Limb (tissue), 2 donors: ENCODE results near the gene UTS2.

Experiments used
- DNase-seq, 2 donors: peaks; one replicate each; pipeline ENCODE4 v3.0.0-alpha.2; 2016; ENCODE audit errors: extremely low spot score in 2 of 2

UTS2 gene

DNA sequence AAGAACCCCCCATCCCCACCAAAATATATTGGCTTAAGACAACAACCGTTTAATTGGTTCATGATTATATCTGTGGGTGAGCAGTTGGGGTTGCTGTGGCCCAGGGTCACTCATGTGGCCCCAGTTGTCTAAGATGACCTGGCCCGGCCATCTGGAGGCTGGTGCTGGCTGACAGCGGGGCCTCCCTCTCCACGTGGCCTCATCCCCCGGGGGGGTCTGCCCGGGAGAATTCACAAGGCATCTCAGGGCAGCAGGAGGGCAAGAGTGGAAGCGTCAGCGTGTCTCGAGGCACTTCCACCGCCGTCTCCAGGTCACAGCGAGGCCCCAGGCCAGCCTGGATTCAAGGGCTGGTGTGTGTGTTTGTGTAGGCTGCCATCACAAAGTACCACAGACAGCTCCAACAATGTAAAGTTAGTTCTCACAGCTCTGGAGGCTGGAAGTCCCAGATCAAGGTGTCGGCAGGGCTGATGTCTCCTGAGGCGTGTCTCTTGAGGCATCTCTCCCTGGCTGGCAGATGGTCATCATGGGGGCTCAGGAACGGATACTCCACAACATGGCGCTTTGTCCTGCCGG is 11.0 kb upstream of the UTS2 start:
- DNase-seq, result no peak

DNA sequence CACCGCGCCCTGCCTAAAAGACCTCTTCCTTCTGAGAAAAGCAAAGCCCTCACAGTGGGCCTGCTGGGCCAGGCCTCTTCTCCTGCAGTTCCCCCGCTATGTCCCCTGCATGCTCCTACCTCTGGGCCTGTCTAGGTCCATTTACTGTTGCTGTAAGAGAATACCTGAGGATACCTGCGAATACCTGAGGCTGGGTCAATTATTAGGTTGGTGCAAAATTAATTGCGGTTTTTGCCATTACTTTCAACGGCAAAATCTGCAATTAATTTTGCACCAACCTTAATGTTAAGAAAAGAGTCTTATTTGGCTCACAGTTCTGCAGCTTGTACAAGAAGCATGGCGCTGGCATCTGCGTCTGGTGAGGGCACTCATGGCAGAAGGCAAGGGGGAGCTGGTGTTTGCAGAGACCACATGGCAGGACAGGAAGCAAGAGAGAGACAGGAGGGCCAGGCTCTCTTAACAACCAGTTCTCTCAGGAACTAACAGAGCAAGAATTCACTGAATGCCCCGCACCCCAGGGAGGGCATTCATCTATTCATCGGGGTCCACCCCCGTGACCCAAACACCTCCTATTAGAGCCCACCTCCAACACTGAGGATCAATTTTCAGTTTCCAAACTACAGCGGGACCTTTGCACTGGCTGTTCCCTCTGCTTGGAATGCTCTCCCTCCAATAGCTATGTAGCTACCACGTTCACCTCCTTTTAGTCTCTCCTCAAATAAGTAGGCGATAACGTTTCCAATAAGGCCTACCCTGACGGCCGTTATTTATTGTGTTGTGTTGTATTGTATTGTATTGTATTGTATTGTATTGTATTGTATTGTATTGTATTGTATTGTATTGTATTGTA is 9.6 kb upstream of the UTS2 start:
- DNase-seq, result no peak

DNA sequence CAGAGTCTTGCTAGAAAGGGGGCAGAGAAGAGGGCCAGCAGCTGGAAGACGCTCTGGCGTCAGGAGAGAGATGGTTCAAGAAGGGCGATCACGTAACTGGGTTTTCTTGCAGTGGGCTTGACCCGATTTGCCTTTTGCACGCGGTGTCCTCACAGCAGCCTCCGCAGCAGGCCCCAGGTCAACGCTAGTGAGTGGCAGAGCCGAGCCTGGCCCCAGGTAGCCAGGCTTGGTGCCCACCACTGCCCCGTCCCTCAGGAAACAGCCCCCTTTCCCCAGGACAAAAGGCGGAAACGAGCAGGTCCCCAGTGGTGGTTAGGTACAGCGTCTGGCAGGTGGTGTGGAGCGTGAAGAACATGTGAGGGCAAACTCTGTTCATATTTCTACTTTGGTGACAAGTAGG is 8.6 kb upstream of the UTS2 start:
- no peak for DNase-seq

DNA sequence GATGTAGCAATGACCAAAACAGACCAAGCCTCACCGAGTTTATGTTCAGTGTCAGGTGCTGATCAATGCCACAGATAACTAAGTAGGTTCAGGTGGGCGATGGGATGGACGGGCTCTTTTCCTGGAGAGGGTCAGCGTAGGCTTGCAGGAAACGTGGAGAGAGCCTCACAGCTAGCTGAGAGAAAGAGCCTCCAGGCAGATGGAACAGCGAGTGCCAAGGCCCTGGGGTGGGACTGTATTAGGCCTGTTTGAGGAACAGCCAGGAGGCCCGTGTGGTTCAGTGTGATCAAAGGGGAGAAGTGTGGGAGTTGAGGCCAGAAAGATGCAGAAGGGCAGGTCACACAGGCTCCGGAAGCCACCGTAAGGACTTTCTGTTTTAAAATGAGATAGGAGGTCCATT is 7.3 kb upstream of the UTS2 start:
- DNase-seq, result no peak

DNA sequence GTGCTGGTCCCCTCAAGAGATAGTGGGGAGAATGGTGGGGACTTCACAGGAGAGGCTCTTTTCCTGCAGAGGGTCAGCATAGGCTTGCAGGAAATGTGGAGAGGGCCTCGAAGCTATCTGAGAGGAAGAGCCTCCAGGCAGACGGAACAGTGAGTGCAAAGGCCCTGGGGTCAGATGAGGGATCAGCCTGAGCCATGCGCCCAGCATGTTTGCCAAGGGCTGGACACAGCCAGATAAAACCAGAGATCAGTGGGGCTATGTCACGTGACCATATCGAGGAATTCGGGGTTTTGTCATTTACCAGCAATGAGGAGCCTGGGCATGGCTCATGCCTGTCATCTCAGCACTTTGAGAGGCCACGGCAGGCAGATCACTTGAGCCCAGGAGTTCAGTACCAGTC is 6.5 kb upstream of the UTS2 start:
- DNase-seq, result no peak

DNA sequence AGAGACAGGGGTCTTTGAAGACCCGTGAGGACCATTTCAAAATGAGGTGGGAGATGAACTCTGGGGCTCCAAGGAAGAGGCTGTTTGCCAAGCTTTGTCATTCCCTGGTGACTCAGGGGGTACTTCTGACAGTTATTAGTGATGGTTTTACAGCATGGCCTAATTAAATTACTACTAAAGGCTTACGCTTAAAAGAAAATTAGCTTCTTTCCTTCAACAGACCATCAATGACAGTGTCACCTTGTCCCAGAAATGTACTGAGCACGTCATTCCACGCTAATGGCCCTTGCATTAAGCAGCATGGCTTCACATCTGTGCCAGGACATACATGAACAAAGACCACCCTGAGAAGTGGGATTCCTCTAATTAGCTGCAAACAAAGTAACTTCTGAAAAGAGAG is 5.1 kb upstream of the UTS2 start:
- DNase-seq, result no peak

- no peak for DNase-seq
Measured at GRCh38 chr1:7857000-7857399, 4.1 kb upstream of the UTS2 start.

- no peak for DNase-seq
Measured at GRCh38 chr1:7856345-7856744, 3.5 kb upstream of the UTS2 start.

DNA sequence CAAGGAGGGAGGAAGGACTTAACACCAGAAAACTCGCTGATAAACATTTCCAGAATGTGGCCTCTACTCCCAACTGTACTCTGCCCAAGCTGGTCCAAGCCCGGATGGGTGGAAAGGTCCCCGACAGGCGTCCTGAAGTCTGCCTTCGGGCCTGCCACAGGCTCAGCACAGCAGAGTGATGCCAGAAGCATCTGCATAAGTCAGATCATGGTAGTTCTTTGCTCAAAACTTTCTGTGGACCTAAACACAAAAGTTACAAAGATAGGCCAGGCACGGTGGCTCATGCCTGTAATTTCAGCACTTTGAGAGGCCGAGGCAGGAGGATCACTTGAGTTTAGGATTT is 790 bp upstream of the UTS2 start:
- no peak for DNase-seq

DNA sequence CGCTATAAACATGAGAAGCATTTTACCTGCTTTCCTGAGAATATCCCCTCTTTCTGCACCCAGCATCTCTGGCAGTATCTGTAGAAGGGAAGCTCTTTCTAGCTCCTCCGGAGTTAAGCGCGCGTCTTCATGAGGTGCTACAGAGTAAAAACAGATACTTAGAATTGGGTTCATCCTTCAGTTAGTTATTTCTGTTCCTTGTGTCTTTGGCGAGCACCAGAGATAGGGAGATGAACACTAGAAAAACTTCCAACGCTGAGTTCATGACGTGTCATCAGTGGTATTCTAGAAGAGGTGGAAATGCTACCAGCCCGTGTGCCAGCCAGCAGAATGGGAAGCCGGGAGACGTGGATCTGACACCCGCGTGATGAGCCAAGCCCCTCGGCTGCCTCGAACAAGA is 2.1 kb downstream of the UTS2 start:
- DNase-seq, result no peak

- DNase-seq, result no peak
Measured at GRCh38 chr1:7847599-7847998, 5.3 kb downstream of the UTS2 start.

DNA sequence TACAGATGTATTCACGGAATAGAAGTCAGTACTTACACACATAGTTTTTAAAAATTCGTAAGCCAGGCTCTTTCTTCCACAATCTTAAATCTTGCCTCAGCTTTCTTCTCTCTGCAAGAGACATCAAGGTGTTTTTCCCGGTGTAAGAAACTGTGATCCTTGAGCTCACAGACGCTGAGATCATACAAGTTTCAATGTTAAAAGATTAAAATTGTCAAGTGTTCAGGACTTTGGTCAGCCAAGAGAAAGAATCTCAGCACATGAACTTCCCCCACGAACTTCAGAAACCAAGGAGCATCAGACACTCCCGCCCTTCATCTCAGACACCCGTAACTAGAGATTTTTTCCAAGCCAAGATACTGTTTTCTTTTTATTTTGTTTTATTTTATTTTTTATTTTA is 6.2 kb downstream of the UTS2 start:
- no peak for DNase-seq

GRCh38 chr1:7845761-7846160 is 7.1 kb downstream of the UTS2 start:
- DNase-seq, result no peak

DNA sequence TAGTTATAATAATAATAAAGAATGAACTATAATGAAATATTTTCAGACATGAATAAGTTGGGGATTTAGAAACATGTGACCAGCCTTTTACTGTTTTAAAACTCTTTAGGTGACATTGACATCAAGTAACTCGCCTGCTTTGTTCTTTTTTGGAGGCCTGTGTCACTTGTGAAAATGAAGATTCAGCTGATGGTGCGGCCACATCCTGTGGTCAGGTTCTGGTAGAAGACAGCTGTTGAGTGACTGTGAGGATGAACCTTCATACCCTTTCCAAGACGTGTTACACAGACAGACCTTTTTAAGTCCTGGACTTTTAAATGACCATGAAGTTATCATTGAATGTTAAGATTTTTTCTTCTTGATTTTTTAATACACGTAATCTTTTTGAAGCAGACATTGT is 10.3 kb downstream of the UTS2 start:
- no peak for DNase-seq

GRCh38 chr1:7839526-7839925 is 13.3 kb downstream of the UTS2 start:
- no peak for DNase-seq

DNA sequence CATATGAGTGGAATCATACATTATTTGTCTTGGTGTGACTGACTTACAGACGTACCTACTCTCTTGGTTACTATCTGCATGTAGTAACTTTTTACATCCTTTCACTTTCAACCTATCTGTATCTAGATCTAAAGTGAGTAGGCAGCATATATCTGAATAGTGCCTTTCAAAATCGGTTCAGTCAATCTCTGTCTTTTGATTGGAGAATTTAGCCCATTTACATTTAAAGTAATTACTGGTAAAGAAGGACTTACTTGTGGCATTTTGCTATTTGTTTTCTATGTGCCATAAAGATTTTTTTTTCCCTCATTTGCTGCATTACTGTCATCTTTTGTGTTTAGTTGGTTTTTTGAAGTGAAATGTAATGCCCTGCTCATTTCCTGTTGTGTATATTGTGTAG is 14.2 kb downstream of the UTS2 start:
- DNase-seq, result no peak

- no peak for DNase-seq
Measured at GRCh38 chr1:7833035-7833434, 19.8 kb downstream of the UTS2 start.

GRCh38 chr1:7831458-7831857 is 21.4 kb downstream of the UTS2 start:
- no peak for DNase-seq

- DNase-seq, result peak in 1 of 2 donors; percentile 66
Measured at GRCh38 chr1:7827126-7827955, 25.5 kb downstream of the UTS2 start.

DNA sequence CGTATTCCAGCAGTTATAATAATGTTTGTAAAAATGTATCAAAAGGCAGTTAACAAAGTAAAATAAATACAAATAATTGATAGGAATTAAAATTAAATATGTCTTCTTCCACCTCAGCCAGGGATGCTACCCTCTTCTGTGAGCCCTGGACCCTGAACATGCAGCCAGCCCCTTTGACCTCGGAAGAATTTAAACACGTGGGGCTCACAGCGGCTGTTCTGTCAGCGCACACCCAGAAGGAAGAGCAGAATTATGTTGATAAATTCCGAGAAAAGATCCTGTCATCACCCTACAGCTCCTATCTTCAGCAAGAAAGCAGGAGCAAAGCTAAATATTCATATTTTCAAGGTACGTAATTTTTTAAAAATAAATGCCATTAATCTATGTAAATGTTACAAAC is 26.5 kb downstream of the UTS2 start:
- no peak for DNase-seq

DNA sequence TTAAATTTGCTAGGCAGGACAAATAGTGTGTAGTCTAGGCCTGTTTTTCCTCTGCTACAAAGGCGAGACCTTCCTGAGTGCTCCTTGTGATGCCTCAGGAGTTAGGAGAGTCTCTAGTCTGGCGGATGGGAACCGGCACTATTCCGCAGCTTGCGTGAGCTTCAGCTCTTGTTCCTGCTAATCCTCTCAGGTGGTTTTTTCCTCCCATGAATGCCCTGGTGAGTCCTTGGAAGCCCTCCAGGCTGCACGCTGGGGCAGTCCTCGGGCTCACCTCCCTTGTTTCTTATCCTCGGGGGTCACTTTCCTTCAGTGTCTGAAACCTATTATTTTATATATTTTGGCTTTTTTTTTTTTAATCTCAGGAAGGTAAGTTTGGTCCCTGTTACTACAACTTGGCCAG is 28.2 kb downstream of the UTS2 start:
- DNase-seq, result no peak

DNA sequence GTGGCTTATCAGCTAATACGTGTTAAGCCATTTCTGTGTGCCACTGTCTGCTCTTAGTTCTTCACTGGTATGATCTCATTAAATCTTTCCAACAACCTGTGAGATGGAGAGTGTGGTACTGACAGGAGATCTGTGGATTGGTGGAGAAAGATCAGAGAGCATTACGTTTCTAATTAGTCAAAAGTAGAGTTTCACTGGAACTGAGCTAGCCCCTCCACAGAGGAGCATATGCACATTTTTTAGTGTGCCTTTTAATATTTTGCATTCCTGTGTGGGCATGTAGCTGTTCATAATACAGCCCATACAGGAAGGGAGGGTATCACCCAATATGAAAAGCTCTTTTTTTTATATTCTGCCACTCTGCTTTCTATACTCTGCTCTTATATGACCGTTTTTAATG is 31.6 kb downstream of the UTS2 start:
- DNase-seq, result no peak
